ENCODE data around the gene CDK17.
"Not testable (repeated sequence)": the region's sequence is repeated elsewhere in the genome, so short reads cannot be mapped to it uniquely, and the experiment has no call there.

The CDK17 gene

GRCh38 chr12:96387981-96388380 lies 12.3 kb downstream of the CDK17 start:
- no peak for DNase-seq

- DNase-seq, result no peak
Observed at GRCh38 chr12:96386794-96387193, 13.4 kb downstream of the CDK17 start.

- DNase-seq, result peak; percentile 77
Observed at GRCh38 chr12:96383991-96384390, 16.2 kb downstream of the CDK17 start.

- DNase-seq, result no peak
Observed at GRCh38 chr12:96383371-96383770, 16.9 kb downstream of the CDK17 start.

- not testable (repeated sequence) for DNase-seq
Observed at GRCh38 chr12:96379743-96380142, 20.5 kb downstream of the CDK17 start.

GRCh38 chr12:96378319-96378718 lies 21.9 kb downstream of the CDK17 start:
- DNase-seq, result no peak

GRCh38 chr12:96376865-96377264 lies 23.4 kb downstream of the CDK17 start:
- no peak for DNase-seq

GRCh38 chr12:96375841-96376604 lies 24.2 kb downstream of the CDK17 start:
- no peak for DNase-seq

- no peak for DNase-seq
Observed at GRCh38 chr12:96375170-96375569, 25.1 kb downstream of the CDK17 start.

- no peak for DNase-seq
Observed at GRCh38 chr12:96371790-96372699, 28.2 kb downstream of the CDK17 start.

- DNase-seq, result no peak
Observed at GRCh38 chr12:96371138-96371789, 29.0 kb downstream of the CDK17 start.

GRCh38 chr12:96368687-96369086 lies 31.6 kb downstream of the CDK17 start:
- DNase-seq, result no peak

- no peak for DNase-seq
Observed at GRCh38 chr12:96368233-96368632, 32.0 kb downstream of the CDK17 start.

- no peak for DNase-seq
Observed at GRCh38 chr12:96366381-96366654, 33.9 kb downstream of the CDK17 start.

- peak; percentile 15 for DNase-seq
Observed at GRCh38 chr12:96365604-96366380, 34.4 kb downstream of the CDK17 start.

- DNase-seq, result no peak
Observed at GRCh38 chr12:96364092-96364700, 36.0 kb downstream of the CDK17 start.

GRCh38 chr12:96361074-96361473 lies 39.2 kb downstream of the CDK17 start:
- no peak for DNase-seq

- DNase-seq, result no peak
Observed at GRCh38 chr12:96360550-96360949, 39.7 kb downstream of the CDK17 start.

GRCh38 chr12:96359328-96359727 lies 40.9 kb downstream of the CDK17 start:
- no peak for DNase-seq

- DNase-seq, result no peak
Observed at GRCh38 chr12:96356831-96357230, 43.4 kb downstream of the CDK17 start.

GRCh38 chr12:96354844-96355534 lies 45.2 kb downstream of the CDK17 start:
- DNase-seq, result no peak

- peak; percentile 32 for DNase-seq
Observed at GRCh38 chr12:96354326-96354725, 45.9 kb downstream of the CDK17 start.

All from fibroblast of skin of back (primary cell).